T-helper 9 cell (primary cell): ENCODE measurements around the gene FAM8A1.

Experiments
- DNase-seq: peaks from one replicate; pipeline ENCODE4 v3.0.0-alpha.2; 2020

The FAM8A1 gene

DNA sequence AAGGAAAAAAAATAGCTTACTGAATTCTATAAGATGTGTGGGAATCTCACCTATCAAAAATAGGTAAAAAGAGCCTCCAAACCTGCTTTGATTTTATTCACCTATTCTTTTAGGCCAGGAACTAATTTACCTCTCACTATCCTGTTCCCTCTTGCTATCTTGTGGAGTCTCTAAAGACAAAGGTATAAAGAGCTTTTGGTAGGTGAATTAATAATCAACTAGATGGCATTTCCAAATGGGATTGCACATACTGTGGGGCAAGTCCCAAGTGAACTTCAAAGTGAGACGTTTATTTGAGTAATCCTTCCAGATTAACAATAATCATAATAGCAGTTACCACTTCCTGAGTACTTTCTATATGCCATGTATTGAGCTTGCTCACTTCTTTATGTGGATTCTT, 2.8 kb downstream of the FAM8A1 start:
- no peak for DNase-seq

DNA sequence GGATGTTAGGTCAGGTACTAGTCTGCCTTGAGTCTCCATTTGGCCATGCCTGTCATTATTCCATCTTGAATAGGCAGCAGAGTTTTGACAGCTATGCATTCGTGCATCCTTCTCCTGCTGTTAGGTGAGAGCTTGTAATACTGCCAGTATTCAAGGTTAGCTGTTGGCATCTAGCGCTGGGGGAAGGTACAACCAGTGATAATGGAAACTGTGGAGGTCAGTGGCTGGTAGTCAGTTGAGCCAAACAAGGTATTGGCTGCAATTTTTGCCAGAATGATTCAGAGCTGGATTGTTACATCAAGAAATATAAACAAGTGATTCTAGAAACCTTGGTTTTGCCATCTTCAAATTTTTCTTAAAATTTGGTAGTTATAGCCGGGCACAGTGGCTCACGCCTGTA, 6.5 kb downstream of the FAM8A1 start:
- DNase-seq, result no peak

DNA sequence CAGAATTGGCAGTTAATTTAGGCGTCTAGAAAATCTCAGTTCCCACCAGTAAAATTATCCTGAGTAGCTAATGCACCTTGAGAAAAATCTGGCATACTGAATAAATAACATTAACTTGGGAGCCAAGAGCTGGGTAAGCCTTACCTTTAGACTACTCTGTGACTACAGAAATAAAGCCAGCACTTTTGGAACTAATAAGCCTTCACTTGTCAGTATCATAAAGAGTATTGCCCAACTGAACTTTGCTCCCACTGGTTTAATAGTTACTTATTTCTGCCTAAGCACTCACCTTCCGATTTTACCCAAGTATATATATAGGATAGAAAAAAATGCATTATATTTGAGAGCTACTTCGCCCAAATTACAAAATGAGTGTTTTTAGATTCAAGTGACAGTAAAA, 10.7 kb downstream of the FAM8A1 start:
- DNase-seq, result no peak

DNA sequence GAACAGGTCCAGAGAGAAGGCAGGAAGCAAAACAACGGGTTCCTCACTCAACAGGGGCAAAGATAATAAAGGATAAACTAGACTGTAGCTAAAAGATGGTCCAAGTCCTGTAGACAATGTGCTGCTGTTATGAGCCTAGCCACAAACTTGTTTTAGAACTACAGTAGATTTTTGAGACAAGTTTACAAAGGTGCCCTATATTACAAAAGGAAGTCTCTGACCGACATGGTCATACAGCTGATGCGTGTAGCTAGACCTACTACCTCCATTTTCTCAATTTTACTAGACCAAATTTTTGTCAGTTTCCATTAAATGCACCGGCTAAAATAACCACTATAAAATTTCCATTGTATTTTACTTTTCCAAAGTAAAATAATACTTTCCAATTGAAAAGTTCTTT, 11.9 kb downstream of the FAM8A1 start:
- no peak for DNase-seq

DNA sequence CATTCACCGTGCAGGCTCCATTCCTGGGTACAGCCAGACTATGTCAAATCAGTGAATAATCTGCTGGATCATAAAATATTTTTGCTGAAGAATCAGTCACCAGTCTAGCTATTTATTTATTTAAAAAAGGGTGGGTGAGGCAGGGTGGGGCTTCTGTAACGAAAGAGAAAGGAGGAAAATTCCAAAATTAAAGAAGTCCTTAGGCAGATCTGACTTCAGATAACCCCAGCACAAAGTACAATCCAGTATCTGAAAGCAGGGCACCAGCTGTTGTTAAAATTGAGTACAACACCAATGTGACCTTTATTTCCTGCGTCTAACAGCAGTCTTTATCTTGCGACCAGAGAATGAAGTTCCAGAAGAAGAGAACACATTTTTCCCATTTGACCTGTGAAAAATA, 15.7 kb downstream of the FAM8A1 start:
- DNase-seq, result no peak

DNA sequence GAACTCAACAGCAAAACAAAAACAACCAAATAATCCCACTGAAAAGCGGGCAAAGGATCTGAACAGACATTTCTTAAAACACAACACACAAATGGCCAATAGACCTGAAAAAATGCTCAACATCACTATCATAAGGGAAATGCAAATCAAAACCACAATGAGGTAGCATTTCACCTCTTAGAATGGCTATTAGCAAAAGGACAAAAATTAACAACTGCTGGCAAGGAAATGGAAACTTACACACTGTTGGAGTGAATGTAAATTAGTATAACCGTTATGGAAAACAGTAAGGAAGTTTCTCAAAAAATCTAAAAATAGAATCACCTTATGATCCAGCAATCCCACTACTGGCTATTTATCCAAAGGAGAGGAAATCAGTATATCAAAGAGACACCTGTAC, 20.9 kb downstream of the FAM8A1 start:
- no peak for DNase-seq

DNA sequence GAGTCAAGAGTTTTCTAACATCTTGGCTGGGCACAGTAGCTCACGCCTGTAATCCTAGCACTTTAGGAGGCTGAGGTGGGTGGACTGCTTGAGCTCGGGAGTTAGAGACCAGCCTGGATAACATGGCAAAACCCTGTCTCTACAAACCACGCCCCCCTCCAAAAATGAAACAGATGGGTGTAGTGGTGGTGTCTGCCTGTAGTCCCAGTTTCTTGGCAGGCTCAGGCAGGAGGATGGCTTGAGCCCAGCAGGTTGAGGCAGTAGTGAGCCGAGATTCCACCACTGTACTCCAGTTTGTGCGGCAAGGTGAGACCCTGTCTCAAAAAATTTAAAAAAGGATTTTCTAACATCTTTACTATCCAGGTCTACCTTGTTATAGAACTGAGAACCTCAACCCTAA, 22.0 kb downstream of the FAM8A1 start:
- DNase-seq, result no peak

DNA sequence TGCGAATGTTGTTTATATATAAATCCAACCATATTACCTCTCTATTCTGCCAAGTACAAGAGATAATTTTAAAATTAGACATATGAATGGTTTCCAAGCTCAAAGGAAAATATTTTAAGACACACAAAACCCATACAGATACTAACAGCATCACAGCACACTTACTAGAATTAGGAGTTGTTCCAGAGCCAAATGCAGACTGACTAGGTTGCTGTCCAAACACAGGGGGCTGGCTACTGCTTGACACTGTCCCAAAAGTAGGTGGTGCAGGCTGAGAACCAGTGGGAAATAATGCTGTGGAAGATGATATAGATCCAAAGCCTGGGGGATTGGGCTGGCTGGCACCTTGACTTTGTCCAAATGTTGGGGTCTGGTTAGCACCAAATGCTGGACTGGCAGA, 24.3 kb downstream of the FAM8A1 start:
- DNase-seq, result no peak

DNA sequence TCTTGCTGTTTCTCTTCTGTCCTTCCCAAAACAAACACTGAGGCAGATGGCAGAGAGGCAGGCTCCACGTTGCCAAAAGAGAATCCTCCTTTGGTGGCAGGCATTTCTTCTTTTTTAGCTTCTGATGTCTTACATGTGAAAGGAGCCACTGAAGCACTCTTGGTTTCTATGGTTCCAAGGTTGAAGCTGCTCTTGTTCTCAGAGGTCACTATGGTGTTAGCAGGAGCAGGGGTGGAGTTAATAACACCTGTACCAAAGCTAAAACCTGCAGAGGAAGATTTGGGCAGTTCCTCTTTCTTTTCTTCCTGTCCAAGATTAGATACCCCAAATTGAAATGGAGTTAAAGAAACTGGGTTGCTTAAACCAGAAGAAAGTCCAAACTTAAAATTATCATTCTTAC, 28.8 kb downstream of the FAM8A1 start:
- DNase-seq, result no peak

DNA sequence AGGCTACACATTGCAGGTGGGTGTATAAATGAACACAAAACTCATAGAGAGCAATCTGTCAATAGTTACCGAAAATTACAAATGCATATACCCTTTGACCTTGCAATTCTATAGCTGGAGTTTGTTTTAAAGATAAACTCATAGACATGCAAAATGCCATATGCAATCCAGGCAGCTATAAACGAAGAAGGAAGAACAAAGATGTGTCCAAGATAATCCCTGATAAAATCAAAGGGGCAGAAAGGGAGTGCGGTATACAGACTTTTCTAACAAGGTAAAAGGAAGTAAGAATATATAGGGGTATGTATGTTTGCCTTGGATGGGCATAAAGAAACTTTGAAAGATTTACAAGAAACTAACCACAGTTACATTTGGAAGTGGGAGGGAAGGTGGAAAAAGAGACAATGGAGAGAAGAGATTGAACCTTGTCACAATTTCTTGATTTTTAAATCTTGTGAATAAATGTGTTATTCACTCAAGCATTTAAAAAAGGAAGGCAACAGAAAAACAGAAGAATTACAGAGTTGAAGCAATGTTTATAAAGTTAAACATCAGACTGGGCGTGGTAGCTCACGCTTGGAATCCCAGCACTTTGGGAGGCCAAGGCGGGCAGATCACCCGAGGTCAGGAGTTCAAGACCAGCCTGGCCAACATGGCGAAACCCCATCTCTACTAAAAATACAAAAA, 29.9 kb downstream of the FAM8A1 start:
- no peak for DNase-seq

DNA sequence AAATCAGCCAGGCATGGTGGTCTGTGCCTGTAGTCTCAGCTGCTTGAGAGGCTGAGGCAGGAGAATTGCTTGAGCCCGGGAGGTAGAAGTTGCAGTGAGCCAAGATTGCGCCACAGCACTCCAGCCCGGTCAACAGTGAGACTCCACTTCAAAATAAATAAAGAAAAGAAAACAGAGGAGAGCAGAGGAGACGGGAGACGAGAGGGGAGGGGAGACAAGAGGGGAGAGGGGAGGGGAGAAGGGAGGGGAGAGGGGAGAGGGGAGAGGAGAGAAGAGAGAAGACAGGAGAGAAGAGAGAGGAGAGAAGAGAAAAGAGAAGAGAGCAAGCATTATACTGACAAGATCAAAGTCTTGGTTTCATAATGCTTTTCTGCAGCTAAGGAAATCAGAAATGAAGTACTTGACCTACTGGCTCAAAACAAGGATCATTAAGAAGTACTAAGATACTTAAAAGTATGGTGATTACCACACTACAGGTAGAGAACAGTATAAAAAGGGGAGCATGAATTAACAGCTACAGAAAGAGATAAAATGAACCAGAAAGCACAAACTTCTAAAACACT, 30.5 kb downstream of the FAM8A1 start:
- DNase-seq, result no peak

DNA sequence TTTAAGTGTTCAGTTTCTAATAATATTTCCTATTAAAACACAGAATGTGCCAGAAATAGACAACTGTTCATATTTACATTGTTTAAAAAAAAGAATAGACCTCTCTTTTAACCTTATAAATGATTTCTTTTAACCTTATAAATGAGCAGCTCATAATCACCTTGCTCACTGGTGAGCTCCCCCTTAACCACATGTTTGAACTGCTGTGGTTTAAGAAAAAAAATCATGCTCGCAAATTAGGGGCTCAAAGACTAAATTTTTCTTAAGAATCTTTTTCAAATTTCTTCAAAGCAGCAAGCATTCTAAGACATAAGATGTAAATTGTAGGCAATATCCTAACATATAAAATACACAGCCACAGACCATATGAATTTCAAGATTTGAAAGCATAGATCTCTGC, 32.8 kb downstream of the FAM8A1 start:
- DNase-seq, result no peak

DNA sequence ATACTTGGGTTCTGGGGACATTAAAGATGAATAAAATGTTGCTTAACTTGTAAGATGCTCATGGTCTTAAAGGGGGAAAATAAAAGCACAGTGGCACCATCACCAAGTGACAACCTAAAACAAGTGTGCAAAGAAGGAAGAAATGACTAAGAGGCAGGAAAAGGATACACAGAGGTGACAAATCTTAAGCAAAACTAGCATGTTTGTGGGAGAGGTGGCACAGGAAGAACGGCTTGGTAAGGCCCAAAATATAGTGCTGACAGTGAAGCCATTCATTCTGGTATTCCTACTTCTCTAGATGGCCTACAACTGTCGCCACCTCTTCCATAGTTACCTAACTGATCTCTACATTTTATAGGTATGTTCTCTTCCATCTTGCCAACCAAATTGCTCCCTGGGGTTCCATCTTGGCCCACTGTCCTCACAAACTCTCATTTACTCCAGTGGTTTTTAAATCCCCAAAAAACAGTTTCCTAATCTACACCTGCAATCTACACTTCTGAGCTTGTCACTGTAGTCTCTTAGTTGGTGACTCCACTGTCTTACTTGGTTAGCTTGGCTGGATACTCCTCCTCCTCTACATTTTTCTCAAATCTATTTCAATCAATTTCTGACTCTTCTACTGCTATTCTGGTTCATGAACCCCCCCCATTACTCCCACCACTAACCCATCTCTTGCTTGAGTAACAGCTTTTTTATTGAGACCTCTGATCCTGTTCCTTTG, 33.5 kb downstream of the FAM8A1 start:
- no peak for DNase-seq

DNA sequence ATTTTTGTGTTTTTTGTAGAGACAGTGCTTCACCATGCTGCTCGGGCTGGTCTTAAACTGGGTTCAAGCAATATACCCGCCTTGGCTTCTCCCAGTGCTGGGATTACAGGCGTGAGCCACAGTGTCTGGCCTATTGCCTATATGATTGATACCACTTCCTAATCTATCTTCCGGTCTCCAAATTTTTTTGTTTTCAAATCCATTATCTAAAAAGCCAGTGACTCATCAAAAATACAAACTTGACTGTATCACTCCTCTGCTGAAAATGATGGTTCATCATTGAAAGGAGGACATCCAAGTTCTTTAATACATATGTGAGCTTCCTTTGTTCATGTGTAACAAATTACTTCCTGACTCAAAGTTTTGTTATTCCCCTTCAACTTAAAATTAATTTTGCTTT, 35.5 kb downstream of the FAM8A1 start:
- no peak for DNase-seq

DNA sequence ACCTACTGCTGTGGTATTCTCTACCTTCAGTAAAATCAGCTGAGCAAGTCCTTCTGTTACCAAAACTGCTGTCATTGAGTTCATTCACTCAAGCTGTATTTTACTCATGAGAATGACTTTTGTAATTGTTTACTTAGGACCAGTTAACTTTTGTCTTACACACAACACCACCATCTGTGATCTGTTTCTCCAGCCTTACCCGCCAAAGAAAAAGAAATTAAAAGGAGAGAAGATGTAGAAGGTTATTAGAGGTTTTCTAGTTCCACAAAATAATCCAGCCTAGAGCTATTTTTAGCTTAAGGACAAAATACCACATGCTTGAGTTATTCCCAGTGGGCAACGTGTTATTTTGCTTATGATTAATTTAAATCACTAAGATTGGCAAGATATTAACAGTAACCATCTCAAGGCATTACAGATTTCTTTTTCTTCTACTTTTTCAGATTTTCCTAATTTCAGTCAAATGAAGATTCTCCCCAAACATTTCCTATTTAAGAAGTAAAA, 38.2 kb downstream of the FAM8A1 start:
- DNase-seq, result no peak

DNA sequence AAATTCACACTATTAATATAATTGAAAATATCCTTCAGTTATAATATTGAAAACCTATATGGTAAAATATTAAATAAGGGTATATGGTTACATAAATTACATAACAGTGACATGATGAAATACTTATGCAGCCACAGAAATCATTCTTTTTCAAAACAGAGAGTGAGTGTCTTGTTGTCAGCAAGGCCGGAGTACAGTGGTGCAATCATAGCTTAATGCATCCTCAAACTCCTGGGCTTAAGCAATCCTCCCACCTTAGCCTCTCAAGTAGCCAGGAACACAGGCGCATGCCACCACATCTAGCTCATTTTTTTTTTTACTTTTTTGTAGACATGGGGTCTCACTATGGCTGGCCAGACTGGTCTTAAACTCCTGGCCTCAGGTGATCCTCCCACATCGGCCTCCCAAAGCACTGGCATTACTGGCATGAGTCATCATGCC, 40.4 kb downstream of the FAM8A1 start:
- no peak for DNase-seq

DNA sequence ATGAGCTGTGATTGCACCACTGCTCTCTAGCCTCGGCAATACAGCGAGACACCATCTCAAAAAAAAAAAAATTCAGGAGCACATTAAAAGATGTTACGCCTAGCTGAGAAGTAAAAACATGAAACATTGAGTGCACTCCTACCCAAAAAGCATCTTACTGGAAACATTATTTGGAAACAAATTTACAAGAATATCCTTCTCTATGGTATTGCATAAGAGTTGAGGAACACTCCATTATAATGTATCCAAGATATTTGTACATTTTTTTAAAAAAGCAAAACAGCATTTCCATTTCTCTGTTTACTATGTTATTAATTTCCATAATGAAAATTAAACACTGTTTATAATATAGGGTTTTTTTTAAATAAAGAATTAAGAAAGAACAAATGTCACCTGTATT, 48.6 kb downstream of the FAM8A1 start:
- no peak for DNase-seq

DNA sequence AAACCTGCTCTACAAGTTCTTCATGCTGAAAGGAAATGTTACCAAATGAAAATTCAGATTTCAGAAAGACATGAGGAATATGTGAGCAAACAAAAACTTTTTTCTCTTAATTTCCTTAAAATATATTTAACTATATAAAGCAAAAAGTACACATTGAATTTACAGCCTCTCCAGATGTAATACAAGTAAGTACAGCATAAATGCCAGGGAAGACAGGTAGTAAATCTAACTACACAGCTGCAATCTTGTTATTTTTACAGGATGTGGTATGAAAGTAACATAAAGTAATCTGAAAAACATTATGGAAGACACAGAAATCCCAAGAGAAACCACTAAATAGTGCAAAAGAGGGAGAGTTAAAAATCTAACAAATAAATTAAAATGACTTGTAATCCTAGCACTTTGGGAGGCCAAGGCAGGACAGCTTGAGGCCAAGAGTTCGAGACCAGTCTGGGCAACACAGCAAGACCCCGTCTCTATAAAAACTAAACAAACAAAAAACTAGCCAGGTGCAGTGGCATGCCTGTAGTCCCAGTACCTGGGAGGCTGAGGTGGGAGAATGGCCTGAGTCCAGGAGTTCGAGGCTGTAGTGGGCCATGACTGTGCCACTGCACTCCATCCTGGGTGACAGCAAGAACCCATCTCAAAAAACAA, 50.7 kb downstream of the FAM8A1 start:
- DNase-seq, result no peak

DNA sequence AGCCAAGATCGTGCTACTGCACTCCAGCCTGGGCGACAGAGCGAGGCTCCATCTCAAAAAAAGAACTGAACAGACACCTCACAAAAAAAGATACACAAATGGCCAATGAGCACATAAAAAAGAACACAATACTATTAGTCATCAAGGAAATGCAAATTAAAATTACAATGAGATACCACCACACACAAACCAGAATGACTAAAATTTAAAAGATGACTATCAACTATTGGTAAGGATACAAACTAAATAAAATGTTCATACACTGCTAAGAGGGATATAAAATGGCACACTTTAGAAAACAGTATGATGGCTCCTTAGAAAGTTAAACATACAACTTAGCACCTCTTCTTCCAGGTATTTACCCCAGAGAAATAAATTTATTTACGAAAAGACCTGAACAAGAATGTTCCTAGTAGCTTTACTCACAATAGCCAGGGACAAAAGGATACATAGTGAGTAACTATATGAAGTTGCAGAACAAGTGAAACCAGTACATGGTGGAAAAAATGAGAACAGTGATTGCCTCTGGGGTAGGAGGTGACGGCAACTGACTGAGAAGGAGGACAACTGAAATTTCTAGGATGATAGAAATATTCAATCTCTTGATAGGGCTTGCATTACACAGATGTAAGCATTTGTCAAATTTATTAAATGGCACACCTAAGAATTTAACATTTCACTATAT, 53.2 kb downstream of the FAM8A1 start:
- no peak for DNase-seq

DNA sequence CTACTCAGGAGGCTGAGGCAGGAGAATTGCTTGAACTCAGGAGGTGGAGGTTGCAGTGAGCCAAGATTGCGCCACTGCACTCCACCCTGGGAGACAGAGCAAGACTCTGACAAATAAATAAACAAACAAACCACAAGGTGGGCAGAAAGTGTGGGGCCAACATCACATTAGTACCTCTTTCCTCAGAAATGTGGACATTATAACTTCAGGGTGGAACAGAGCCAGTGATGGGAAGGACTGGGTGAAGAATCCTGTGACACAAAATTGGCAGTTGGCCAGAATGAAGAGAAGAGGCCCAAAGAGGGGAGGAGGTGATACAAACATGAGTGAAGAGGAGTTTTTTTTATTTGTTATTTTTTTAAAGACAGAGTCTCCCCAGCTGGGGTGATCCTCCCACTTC, 56.0 kb downstream of the FAM8A1 start:
- DNase-seq, result no peak

DNA sequence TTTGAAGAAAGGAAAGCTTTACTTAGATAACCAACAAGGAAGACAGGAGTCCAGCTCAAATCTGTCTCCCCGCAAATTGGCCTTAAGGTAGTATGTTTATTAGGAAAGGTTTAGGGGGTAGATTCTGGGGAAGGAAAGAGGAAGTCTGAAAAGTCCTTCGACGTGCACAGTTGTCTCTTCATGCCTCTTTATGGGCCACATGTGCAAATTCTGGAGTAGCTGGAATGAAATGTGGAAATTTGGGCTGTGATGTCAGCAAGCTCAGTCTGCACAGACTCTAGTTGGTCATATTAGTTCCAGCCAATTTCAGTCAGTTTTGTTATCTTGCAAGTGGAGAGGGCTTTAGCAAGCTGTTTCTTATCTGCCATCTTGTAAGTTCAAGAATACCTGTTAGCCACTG, 56.5 kb downstream of the FAM8A1 start:
- DNase-seq, result no peak
